ENCODE results near the gene MARCHF3. TPM values are rescaled to one million over a fixed set of nuclear protein-coding genes. Genes with fewer than 3 reads are reported as not detected.

The MARCHF3 gene
- total RNA-seq, 4 donors from 2014 or later: 10.7 to 22.9 (median 20.1) TPM

DNA sequence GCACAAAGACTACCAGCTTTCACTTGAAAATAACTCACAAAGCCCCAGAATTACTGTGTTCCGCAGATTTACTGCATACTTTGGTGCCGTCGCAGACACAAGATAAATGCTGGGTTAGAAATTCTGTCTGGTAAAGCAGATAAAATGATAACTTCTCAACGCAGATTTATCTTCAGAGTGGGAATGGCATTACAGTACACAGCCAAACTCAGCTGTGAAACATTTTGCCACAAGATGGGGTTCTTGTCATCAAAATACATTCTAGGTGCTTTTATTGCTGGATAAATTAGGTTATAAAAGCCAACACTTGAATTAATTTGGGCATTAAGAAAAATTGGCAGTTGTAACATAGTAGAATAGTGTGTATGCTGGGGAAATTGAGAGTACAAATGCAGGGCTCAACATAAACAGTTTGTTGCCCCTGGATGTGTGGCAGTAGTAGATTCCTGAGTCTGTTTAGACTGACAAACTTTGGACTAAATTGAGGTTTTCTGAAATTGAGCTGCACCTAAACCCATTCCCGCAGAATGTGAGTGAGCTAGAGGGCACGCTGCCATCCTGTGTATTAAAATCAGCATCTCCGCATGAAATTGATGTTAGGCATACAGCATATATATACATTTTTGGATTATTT is 192.3 kb downstream of the MARCHF3 start:
- DNase-seq: no peak
- H3K27ac ChIP-seq: no peak overlapping the region
- H3K27me3 ChIP-seq: no peaks in the 10 kb centered on the region
- H3K4me1 ChIP-seq: no peaks in the 10 kb centered on the region
- H3K4me3 ChIP-seq: no peak overlapping the region
- no peak for TF ChIP-seq POLR2A (IDR thresholded peaks at IDR 0.05)
- TF ChIP-seq, protein P1, sequence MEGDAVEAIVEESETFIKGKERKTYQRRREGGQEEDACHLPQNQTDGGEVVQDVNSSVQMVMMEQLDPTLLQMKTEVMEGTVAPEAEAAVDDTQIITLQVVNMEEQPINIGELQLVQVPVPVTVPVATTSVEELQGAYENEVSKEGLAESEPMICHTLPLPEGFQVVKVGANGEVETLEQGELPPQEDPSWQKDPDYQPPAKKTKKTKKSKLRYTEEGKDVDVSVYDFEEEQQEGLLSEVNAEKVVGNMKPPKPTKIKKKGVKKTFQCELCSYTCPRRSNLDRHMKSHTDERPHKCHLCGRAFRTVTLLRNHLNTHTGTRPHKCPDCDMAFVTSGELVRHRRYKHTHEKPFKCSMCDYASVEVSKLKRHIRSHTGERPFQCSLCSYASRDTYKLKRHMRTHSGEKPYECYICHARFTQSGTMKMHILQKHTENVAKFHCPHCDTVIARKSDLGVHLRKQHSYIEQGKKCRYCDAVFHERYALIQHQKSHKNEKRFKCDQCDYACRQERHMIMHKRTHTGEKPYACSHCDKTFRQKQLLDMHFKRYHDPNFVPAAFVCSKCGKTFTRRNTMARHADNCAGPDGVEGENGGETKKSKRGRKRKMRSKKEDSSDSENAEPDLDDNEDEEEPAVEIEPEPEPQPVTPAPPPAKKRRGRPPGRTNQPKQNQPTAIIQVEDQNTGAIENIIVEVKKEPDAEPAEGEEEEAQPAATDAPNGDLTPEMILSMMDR (IDR thresholded peaks at IDR 0.05): peak in 4 of 6 experiments; percentile 37 to 49 (median 42)
- H3K36me3 ChIP-seq: no peaks in the 10 kb centered on the region
- H3K9me3 ChIP-seq: no peaks in the 10 kb centered on the region

DNA sequence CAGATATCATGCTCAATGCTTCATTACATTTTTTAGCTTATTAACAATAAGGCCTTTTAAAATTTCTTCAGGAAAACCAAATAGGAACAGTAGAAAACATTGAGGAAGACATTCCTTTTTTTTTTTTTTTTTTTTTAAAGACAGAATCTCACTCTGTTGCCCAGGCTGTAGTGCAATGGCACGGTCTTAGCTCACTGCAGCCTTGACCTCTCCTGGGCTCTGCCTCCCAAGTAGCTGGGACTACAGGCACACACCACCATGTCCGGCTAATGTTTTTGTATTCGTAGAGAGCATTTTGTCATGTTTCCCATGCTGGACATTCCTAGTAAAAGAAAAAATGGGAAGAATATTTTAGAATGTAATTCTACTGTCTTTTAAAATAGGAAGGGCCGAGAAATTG is 193.1 kb downstream of the MARCHF3 start:
- Histone ChIP-seq H3K27ac (no peak overlapping the region), H3K27me3 (no peaks in the 10 kb centered on the region), H3K4me1 (no peaks in the 10 kb centered on the region), H3K36me3 (peaks cover 0 to 7% (median 0%) of the 10 kb centered on the region in 3 donors), H3K9me3 (no peaks in the 10 kb centered on the region), H3K4me3 (no peak overlapping the region)
- TF ChIP-seq POLR2A (IDR thresholded peaks at IDR 0.05): no peak
- TF ChIP-seq, protein P1 (IDR thresholded peaks at IDR 0.05): no peak
- DNase-seq: no peak

DNA sequence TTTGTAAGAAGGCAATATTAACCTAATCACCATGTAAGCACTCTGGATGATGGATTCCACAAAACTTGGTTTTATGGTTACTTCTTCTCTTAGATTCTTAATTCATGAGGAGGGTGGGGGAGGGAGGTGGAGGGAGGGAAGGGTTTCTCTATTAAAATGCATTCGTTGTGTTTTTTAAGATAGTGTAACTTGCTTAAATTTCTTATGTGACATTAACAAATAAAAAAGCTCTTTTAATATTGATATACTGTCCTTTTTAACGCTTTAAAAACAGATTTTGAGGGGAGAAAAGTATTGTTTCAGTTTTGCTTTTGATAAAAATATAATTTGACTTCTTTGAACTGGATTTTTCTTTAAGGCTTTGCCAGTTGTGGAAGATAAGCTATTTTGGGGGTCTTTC is 193.6 kb downstream of the MARCHF3 start:
- Histone ChIP-seq H3K4me1 (no peaks in the 10 kb centered on the region), H3K9me3 (no peaks in the 10 kb centered on the region), H3K4me3 (no peak overlapping the region), H3K27ac (no peak overlapping the region), H3K36me3 (peaks cover 0 to 7% (median 0%) of the 10 kb centered on the region in 3 donors), H3K27me3 (no peaks in the 10 kb centered on the region)
- TF ChIP-seq, protein P1 (IDR thresholded peaks at IDR 0.05): no peak
- no peak for TF ChIP-seq POLR2A (IDR thresholded peaks at IDR 0.05)
- DNase-seq: no peak

DNA sequence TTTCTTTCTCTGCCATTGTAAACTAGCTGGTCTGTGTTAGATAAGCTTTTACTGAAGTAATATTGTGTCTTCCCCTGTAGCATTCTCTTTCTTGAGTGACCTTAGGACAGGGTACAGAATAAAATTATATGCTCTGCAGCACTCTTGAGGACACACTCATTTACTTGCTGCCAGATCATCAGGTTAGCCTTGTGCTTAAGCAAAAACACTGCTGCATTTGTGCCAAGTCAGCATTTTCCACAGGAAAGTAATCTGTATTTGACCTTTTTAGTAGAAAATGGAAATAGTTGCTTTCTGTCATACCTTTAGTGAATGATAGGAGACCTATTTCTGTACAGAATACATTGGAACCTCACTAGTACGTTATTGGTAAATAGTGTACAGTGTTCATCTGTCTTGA is 199.2 kb downstream of the MARCHF3 start:
- no peak for TF ChIP-seq POLR2A (IDR thresholded peaks at IDR 0.05)
- TF ChIP-seq, protein P1 (IDR thresholded peaks at IDR 0.05): no peak
- peaks cover 0 to 11% (median 0%) of the 10 kb centered on the region in 3 donors for H3K36me3 ChIP-seq
- H3K4me3 ChIP-seq: no peak overlapping the region
- H3K27ac ChIP-seq: no peak overlapping the region
- H3K4me1 ChIP-seq: no peaks in the 10 kb centered on the region
- no peaks in the 10 kb centered on the region for H3K9me3 ChIP-seq
- no peaks in the 10 kb centered on the region for H3K27me3 ChIP-seq
- DNase-seq: no peak

DNA sequence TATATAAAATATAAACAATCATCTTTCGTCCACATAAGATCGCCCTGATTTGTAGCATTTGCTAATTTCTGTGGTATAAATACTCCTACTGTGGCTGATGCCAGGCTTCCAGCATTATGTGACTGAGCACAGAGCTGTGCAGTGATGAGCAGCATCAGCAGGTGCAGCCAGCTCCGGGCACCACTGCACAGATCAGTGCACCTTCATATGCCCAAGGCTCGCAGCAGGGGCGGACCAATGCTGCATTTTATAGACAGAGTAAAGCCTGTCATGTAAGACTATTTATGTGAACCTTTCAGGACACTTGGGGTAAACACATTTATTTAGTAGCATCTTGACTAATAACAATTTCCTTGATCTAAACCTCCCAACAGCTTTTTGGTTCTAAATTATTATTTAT is 200.3 kb downstream of the MARCHF3 start:
- H3K27me3 ChIP-seq: no peaks in the 10 kb centered on the region
- no peak overlapping the region for H3K4me3 ChIP-seq
- H3K4me1 ChIP-seq: no peaks in the 10 kb centered on the region
- TF ChIP-seq, protein P1 (IDR thresholded peaks at IDR 0.05): no peak
- no peak for TF ChIP-seq POLR2A (IDR thresholded peaks at IDR 0.05)
- H3K9me3 ChIP-seq: no peaks in the 10 kb centered on the region
- no peak for DNase-seq
- H3K36me3 ChIP-seq: peaks cover 0 to 13% (median 0%) of the 10 kb centered on the region in 3 donors
- H3K27ac ChIP-seq: no peak overlapping the region
